HCT116 (cell line): ENCODE measurements around the gene FHIT. TPM values are rescaled to one million over a fixed set of nuclear protein-coding genes. Genes with fewer than 3 reads are reported as not detected.

ENCODE experiments used
- ATAC-seq: fragments of 200-7000 bp; cut with Tn5 transposase; 2 replicates; pipeline ENCODE4 v1.9.1; 2020; ENCODE audit warnings: mild to moderate bottlenecking, moderate library complexity
- BruUV-seq: library from RNA; stranded (reverse); fragments of 400-500 nt; replicated peaks from 2 replicates; lab custom pipeline; 2021; lab: Mats Ljungman, UMichigan
- CTCF ChIA-PET: fragments of 300-600 bp; sonication (Branson Sonifier 250); formaldehyde crosslinking; loops from one replicate; lab custom pipeline; 2021; ENCODE audit warnings: antibody characterized with exemption; lab: Charles Lee
- POLR2A ChIA-PET: fragments of 300-600, 350-600 bp; sonication (Branson Sonifier 250); formaldehyde crosslinking; loops from one replicate; lab custom pipeline; 2021; ENCODE audit warnings: antibody characterized with exemption; lab: Charles Lee
- RAD21 ChIA-PET, 2 experiments: fragments of 300-600 bp; sonication (Branson Sonifier 250); formaldehyde crosslinking; loops; one replicate each; lab custom pipeline; 2023; ENCODE audit warnings: low total read pairs in 2 of 2; ENCODE audit not compliant: uncharacterized antibody in 2 of 2, unreplicated experiment in 2 of 2, low non-redundant PET in 1 of 2; lab: Charles Lee
- DNase-seq: peaks from one replicate; pipeline ENCODE4 v3.0.0-alpha.2; 2010; ENCODE audit warnings: low read depth, low spot score
- H2AFZ ChIP-seq: fragments of 200-600 bp; shearing (Covaris generic), sonication (generic); 2 replicates; pipeline ENCODE4 v1.6.1; 2017; ENCODE audit warnings: low read depth, mixed run types, mixed read lengths, antibody characterized with exemption, low read length; ENCODE audit not compliant: poor library complexity, severe bottlenecking
- H3K27ac ChIP-seq: 2 replicates; pipeline ENCODE4 v1.5.1; 2012; ENCODE audit warnings: low read depth, low read length
- H3K27me3 ChIP-seq: fragments of 200-600 bp; sonication (generic); 2 replicates; pipeline ENCODE4 v1.6.1; 2016; ENCODE audit warnings: mixed run types, low read length, mixed read lengths; ENCODE audit not compliant: insufficient read depth
- H3K36me3 ChIP-seq, 2 experiments: fragments of 200-500 bp in 1 of 2; fragments of 200-600 bp in 1 of 2; sonication (Bioruptor generic) in 1 of 2; sonication (generic) in 1 of 2; 2 replicates each; pipeline versions ENCODE4 v1.5.1 to v1.6.1; 2014 to 2016; ENCODE audit warnings: low read length in 2 of 2, inconsistent platforms in 1 of 2, mixed read lengths in 1 of 2, mixed run types in 1 of 2; ENCODE audit not compliant: insufficient read depth in 2 of 2, control insufficient read depth in 1 of 2
- H3K4me1 ChIP-seq, 2 experiments: fragments of 200-600 bp in 1 of 2; sonication (generic) in 1 of 2; 2 replicates each; pipeline versions ENCODE4 v1.5.1 to v1.6.1; 2012 to 2017; ENCODE audit warnings: low read length in 2 of 2, inconsistent platforms in 1 of 2, mild to moderate bottlenecking in 1 of 2, mixed read lengths in 1 of 2, mixed run types in 1 of 2, moderate library complexity in 1 of 2; ENCODE audit not compliant: insufficient read depth in 2 of 2, control insufficient read depth in 1 of 2
- H3K4me2 ChIP-seq: fragments of 200-600 bp; sonication (generic); 2 replicates; pipeline ENCODE4 v1.6.1; 2017; ENCODE audit warnings: mixed run types, low read length, mixed read lengths
- H3K4me3 ChIP-seq, 2 experiments: fragments of 200-600 bp in 1 of 2; sonication (generic) in 1 of 2; replicated peaks in 1 of 2; 2 replicates each; pipeline ENCODE4 v1.5.1; 2011 to 2016; ENCODE audit warnings: low read length in 2 of 2, control low read depth in 1 of 2, low read depth in 1 of 2, mild to moderate bottlenecking in 1 of 2, mixed read lengths in 1 of 2, mixed run types in 1 of 2
- H3K79me2 ChIP-seq: fragments of 200-600 bp; sonication (generic); 2 replicates; pipeline ENCODE4 v1.6.1; 2017; ENCODE audit warnings: mild to moderate bottlenecking, mixed run types, low read length, moderate library complexity, mixed read lengths; ENCODE audit not compliant: insufficient read depth
- H3K9ac ChIP-seq: fragments of 200-600 bp; sonication (generic); 2 replicates; pipeline ENCODE4 v1.6.1; 2016; ENCODE audit warnings: low read length, mixed read lengths
- H3K9me2 ChIP-seq: fragments of 200-600 bp; sonication (generic), shearing (Covaris generic); 2 replicates; pipeline ENCODE4 v1.6.1; 2017; ENCODE audit warnings: mixed run types, mild to moderate bottlenecking, moderate library complexity; ENCODE audit not compliant: insufficient read depth
- H3K9me3 ChIP-seq, 2 experiments: fragments of 200-500 bp in 1 of 2; fragments of 200-600 bp in 1 of 2; sonication (Bioruptor generic) in 1 of 2; sonication (generic) in 1 of 2; 2 replicates each; pipeline ENCODE4 v1.6.1; 2014 to 2017; ENCODE audit warnings: low read length in 2 of 2, mixed read lengths in 2 of 2, inconsistent platforms in 1 of 2, low read depth in 1 of 2, mild to moderate bottlenecking in 1 of 2, mixed run types in 1 of 2, moderate library complexity in 1 of 2; ENCODE audit not compliant: control insufficient read depth in 1 of 2, insufficient read depth in 1 of 2
- H4K20me1 ChIP-seq: fragments of 200-600 bp; sonication (generic), shearing (Covaris generic); 2 replicates; pipeline ENCODE4 v1.6.1; 2017; ENCODE audit warnings: mixed run types, mild to moderate bottlenecking, moderate library complexity; ENCODE audit not compliant: insufficient read depth
- CBX3 ChIP-seq: IDR thresholded peaks from 2 replicates; pipeline ENCODE4 v1.6.1; 2012; ENCODE audit warnings: low read depth
- EGR1 ChIP-seq: IDR thresholded peaks from 2 replicates; pipeline ENCODE4 v1.6.1; 2012; ENCODE audit warnings: low read depth
- ELF1 ChIP-seq: IDR thresholded peaks from 2 replicates; pipeline ENCODE4 v1.6.1; 2012; ENCODE audit warnings: low read depth, borderline replicate concordance
- FOSL1 ChIP-seq: IDR thresholded peaks from 2 replicates; pipeline ENCODE4 v1.6.1; 2012; ENCODE audit warnings: low read depth
- JUND ChIP-seq: IDR thresholded peaks from 2 replicates; pipeline ENCODE4 v1.6.1; 2012
- POLR2A ChIP-seq: IDR thresholded peaks from 2 replicates; pipeline ENCODE4 v1.7.0; 2011; ENCODE audit warnings: borderline replicate concordance; ENCODE audit not compliant: insufficient read depth, insufficient read length; ENCODE audit errors: extremely low read depth
- POLR2AphosphoS5 ChIP-seq: IDR thresholded peaks from 2 replicates; pipeline ENCODE4 v1.6.1; 2011; ENCODE audit warnings: mild to moderate bottlenecking, low read depth, low read length, moderate library complexity
- SIN3A ChIP-seq: IDR thresholded peaks from 2 replicates; pipeline ENCODE4 v1.6.1; 2012; ENCODE audit warnings: low read depth
- SP1 ChIP-seq: IDR thresholded peaks from 2 replicates; pipeline ENCODE4 v1.6.1; 2012; ENCODE audit warnings: low read depth
- SRF ChIP-seq: IDR thresholded peaks from 2 replicates; pipeline ENCODE4 v1.6.1; 2012; ENCODE audit warnings: low read depth
- TCF7L2 ChIP-seq: IDR thresholded peaks from 2 replicates; pipeline ENCODE4 v1.7.0; 2011; ENCODE audit warnings: borderline replicate concordance, inconsistent platforms; ENCODE audit not compliant: insufficient read depth, insufficient read length; ENCODE audit errors: extremely low read depth
- YY1 ChIP-seq: IDR thresholded peaks from 2 replicates; pipeline ENCODE4 v1.6.1; 2011; ENCODE audit warnings: low read length, low read depth, moderate library complexity, mild to moderate bottlenecking; ENCODE audit not compliant: insufficient replicate concordance; ENCODE audit errors: extremely low read depth
- ZFX ChIP-seq: fragments of 450-650 bp; IDR thresholded peaks from 2 replicates; pipeline ENCODE4 v1.6.1; 2017
- intact Hi-C: fragments of 100-400 bp; cut with micrococcal nuclease; formaldehyde crosslinking; loops from 2 replicates; pipeline ENCODE4 v1.10.0; 2022
- total RNA-seq: library from RNA; stranded (reverse); gene quantifications from one replicate; pipeline ENCODE4 v1.2.1, GENCODE V29; 2021; ENCODE audit not compliant: unreplicated experiment
- TF ChIP-seq, protein P1 (sequence below): IDR thresholded peaks from 2 replicates; pipeline ENCODE4 v1.6.1; 2012; ENCODE audit warnings: low read depth
- TF ChIP-seq, protein P2 (sequence below), 3 experiments: fragments of 200-600 bp in 1 of 3; sonication (generic) in 1 of 3; IDR thresholded peaks in 2 of 3; conservative IDR thresholded peaks in 1 of 3; 2 replicates each; pipeline ENCODE4 v1.5.1; 2012 to 2017; ENCODE audit warnings: low read depth in 2 of 3, low read length in 2 of 3, antibody characterized with exemption in 1 of 3, borderline replicate concordance in 1 of 3, control low read depth in 1 of 3, mild to moderate bottlenecking in 1 of 3, mixed read lengths in 1 of 3, mixed run types in 1 of 3, moderate library complexity in 1 of 3; ENCODE audit not compliant: insufficient read depth in 1 of 3
- TF ChIP-seq, protein P3 (sequence below): IDR thresholded peaks from 2 replicates; pipeline ENCODE4 v1.6.1; 2012

FHIT gene
- total RNA-seq, 1 experiment from 2014 or later = 20.1 TPM

DNA sequence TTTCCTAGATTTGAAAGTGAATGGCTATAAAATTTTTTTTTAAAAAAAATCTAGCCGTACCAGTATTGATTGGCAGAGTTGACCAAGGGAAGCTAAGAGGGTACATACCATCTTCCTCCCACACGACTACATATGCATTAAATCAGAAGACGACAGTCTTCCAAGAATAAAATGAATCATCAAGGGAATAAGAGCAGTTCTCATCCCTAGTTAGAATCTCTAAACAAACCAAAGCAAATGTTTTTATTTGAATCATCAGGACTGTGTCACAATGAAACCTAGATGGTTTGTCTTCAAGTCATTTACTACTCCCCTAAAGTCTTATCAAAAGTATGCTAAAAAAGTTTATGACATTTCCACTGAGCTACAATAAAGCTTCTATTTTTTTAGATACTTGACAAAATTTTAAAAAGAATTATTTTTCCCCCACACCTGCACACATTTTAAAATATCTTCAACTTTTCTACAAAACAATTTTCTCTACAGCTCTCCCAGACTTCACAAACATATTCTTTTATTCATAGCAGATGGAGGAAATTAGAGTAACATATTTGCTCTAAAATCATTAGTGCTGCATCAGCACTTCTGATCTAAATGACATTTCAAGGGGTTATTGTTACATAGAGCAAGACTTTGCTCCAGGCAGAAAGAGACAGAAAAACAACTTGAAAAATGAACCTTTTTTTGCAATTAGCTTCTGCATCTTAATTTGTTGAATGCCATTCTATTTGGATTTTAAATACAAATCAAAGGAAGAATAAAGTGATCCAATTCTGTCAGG, 547.1 kb downstream of the FHIT start:
- no peak for ATAC-seq

More for the DNA sequence above, 547.1 kb downstream of the FHIT start:
- Histone ChIP-seq H3K9me2 (no peaks in the 10 kb centered on the region), H3K4me3 (no peak overlapping the region), H2AFZ (no peak overlapping the region), H3K36me3 (no peaks in the 10 kb centered on the region), H3K27me3 (no peaks in the 10 kb centered on the region), H3K9me3 (no peaks in the 10 kb centered on the region), H3K4me1 (no peaks in the 10 kb centered on the region), H3K9ac (no peak overlapping the region), H3K27ac (no peak overlapping the region), H3K79me2 (no peaks in the 10 kb centered on the region), H3K4me2 (no peak overlapping the region), H4K20me1 (no peaks in the 10 kb centered on the region)
- ChIA-PET RAD21 (no interaction called here), POLR2A (no interaction called here), CTCF (no interaction called here)
- DNase-seq = no peak
- TF ChIP-seq SIN3A = no peak
- TF ChIP-seq EGR1 = no peak
- TF ChIP-seq CBX3 = no peak
- no peak for TF ChIP-seq POLR2AphosphoS5
- no peak for TF ChIP-seq JUND
- no peak for TF ChIP-seq POLR2A
- TF ChIP-seq, protein P1, sequence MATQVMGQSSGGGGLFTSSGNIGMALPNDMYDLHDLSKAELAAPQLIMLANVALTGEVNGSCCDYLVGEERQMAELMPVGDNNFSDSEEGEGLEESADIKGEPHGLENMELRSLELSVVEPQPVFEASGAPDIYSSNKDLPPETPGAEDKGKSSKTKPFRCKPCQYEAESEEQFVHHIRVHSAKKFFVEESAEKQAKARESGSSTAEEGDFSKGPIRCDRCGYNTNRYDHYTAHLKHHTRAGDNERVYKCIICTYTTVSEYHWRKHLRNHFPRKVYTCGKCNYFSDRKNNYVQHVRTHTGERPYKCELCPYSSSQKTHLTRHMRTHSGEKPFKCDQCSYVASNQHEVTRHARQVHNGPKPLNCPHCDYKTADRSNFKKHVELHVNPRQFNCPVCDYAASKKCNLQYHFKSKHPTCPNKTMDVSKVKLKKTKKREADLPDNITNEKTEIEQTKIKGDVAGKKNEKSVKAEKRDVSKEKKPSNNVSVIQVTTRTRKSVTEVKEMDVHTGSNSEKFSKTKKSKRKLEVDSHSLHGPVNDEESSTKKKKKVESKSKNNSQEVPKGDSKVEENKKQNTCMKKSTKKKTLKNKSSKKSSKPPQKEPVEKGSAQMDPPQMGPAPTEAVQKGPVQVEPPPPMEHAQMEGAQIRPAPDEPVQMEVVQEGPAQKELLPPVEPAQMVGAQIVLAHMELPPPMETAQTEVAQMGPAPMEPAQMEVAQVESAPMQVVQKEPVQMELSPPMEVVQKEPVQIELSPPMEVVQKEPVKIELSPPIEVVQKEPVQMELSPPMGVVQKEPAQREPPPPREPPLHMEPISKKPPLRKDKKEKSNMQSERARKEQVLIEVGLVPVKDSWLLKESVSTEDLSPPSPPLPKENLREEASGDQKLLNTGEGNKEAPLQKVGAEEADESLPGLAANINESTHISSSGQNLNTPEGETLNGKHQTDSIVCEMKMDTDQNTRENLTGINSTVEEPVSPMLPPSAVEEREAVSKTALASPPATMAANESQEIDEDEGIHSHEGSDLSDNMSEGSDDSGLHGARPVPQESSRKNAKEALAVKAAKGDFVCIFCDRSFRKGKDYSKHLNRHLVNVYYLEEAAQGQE = no peak
- TF ChIP-seq FOSL1 = no peak
- TF ChIP-seq, protein P2, sequence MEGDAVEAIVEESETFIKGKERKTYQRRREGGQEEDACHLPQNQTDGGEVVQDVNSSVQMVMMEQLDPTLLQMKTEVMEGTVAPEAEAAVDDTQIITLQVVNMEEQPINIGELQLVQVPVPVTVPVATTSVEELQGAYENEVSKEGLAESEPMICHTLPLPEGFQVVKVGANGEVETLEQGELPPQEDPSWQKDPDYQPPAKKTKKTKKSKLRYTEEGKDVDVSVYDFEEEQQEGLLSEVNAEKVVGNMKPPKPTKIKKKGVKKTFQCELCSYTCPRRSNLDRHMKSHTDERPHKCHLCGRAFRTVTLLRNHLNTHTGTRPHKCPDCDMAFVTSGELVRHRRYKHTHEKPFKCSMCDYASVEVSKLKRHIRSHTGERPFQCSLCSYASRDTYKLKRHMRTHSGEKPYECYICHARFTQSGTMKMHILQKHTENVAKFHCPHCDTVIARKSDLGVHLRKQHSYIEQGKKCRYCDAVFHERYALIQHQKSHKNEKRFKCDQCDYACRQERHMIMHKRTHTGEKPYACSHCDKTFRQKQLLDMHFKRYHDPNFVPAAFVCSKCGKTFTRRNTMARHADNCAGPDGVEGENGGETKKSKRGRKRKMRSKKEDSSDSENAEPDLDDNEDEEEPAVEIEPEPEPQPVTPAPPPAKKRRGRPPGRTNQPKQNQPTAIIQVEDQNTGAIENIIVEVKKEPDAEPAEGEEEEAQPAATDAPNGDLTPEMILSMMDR (IDR thresholded peaks at IDR 0.05 in 2 of 3, conservative IDR thresholded peaks at IDR 0.05 in 1 of 3; ENCODE audit: borderline replicate concordance in 1 of 3, insufficient read depth in 1 of 3, low read depth in 2 of 3, low read length in 2 of 3) = no peak
- TF ChIP-seq SP1 = no peak
- no peak for TF ChIP-seq ELF1
- TF ChIP-seq YY1 = no peak
- TF ChIP-seq, protein P3, sequence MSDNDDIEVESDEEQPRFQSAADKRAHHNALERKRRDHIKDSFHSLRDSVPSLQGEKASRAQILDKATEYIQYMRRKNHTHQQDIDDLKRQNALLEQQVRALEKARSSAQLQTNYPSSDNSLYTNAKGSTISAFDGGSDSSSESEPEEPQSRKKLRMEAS = no peak
- TF ChIP-seq SRF = no peak
- TF ChIP-seq ZFX = no peak
- TF ChIP-seq TCF7L2 = no peak
- no TSS peak for BruUV-seq
- intact Hi-C loops = no loop called here
